ENCODE measurements around the gene CCT3. TPM values are rescaled to one million over a fixed set of nuclear protein-coding genes. Genes with fewer than 3 reads are reported as not detected.

The CCT3 gene
- total RNA-seq: 100 to 1,000 TPM; 694 to 815 (median 725) TPM

GRCh38 chr1:156338180-156338976, at the start of gene CCT3, which contains the start of gene TSACC:
Gene CCT3 (minus strand): TSS chr1:156338292. CDS start chr1:156338184, 108 bp downstream.
Gene TSACC (plus strand): TSS chr1:156338526. CDS start chr1:156339758, 1,232 bp downstream.
- H3K9me3 Mint-ChIP-seq: no peaks in the 10 kb centered on the region
- no peaks in the 10 kb centered on the region for H3K27me3 Mint-ChIP-seq (ENCODE audit: low read depth)
- H3K4me3 Mint-ChIP-seq: peak within 1 kb of the TSS; percentile 100
- ATAC-seq (peak; percentile 97), DNase-seq (peak; percentile 99)
- H3K4me1 Mint-ChIP-seq (ENCODE audit: low read depth): peaks cover 30% of the 10 kb centered on the region
- peaks cover 33% of the 10 kb centered on the region for H3K36me3 Mint-ChIP-seq (ENCODE audit: insufficient read depth)

DNA sequence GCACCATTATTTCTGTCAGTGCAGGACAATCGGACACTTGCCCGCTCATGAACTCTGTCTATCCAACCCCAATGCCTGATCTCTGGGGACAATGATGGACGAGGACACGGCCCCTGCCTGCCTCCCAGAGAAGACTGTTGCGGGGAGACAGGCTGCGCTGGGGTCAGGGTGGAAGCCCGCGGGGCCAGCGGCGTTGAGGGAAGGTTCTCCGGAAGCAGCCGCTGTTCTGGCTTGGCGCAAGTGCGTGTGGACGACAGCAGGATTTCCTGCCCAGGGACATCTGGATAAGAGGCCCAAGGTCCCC, 49.7 kb upstream of the CCT3 start:
- H3K36me3 Mint-ChIP-seq (ENCODE audit: insufficient read depth): no peaks in the 10 kb centered on the region
- H3K27me3 Mint-ChIP-seq (ENCODE audit: low read depth): peaks cover 42% of the 10 kb centered on the region
- ATAC-seq (no peak), DNase-seq (no peak)
- no peaks in the 10 kb centered on the region for H3K9me3 Mint-ChIP-seq
- H3K4me3 Mint-ChIP-seq: no peak overlapping the region
- H3K4me1 Mint-ChIP-seq (ENCODE audit: low read depth): peaks cover 6% of the 10 kb centered on the region

DNA sequence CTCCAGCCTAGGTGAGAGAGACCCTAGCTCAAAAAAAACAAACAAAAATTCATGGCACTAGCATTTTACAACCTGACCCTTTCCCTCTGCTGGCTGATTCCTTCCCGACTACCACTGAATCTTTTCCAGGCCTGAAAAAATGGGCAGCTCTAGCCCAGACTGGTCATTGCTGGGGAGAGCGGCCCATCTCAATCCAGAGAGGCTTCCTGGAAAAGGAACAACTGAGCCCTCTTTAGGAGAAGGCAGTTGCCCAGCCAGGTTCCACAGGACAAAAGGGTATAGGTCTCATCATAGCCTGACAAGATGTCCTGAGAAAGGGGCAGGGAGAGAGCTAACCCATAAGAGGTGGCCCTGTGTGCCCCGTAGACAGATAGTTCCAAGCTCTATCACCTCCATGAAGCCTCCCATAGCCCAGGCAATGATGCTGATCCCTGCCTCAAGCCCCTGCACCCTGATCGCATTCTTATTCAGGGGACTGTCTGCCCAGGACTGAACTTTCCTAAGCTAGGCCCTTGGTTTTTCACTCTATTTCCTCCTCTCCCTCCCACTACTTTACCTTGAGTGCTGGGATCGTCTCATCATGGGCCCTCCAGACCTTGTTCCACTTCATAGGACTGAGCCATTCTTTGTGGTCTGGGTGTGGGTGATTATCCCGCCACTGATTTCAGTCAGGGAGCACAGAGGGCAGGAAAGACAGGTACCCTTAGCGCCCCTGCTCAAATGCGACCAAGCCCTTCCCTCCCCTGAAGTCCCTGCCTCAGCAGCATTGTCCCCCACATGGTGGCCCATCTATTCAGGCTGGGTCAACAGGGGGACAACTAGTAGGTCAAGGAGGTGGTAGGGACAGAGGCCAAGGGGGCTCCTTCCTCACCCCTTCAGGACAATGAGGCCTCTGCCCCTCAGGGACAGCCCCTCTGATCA, 49.1 kb upstream of the CCT3 start:
- no peak for DNase-seq
- no peak for ATAC-seq
- Mint-ChIP-seq H3K9me3 (no peaks in the 10 kb centered on the region), H3K36me3 (ENCODE audit: insufficient read depth) (no peaks in the 10 kb centered on the region), H3K4me1 (ENCODE audit: low read depth) (peaks cover 6% of the 10 kb centered on the region), H3K27me3 (ENCODE audit: low read depth) (peaks cover 42% of the 10 kb centered on the region), H3K4me3 (no peak overlapping the region)

GRCh38 chr1:156386134-156386901, 48.2 kb upstream of the CCT3 start:
- DNase-seq (no peak), ATAC-seq (no peak)
- H3K9me3 Mint-ChIP-seq: no peaks in the 10 kb centered on the region
- H3K4me1 Mint-ChIP-seq (ENCODE audit: low read depth): peaks cover 6% of the 10 kb centered on the region
- H3K27me3 Mint-ChIP-seq (ENCODE audit: low read depth): peaks cover 38% of the 10 kb centered on the region
- H3K36me3 Mint-ChIP-seq (ENCODE audit: insufficient read depth): no peaks in the 10 kb centered on the region
- no peak overlapping the region for H3K4me3 Mint-ChIP-seq

DNA sequence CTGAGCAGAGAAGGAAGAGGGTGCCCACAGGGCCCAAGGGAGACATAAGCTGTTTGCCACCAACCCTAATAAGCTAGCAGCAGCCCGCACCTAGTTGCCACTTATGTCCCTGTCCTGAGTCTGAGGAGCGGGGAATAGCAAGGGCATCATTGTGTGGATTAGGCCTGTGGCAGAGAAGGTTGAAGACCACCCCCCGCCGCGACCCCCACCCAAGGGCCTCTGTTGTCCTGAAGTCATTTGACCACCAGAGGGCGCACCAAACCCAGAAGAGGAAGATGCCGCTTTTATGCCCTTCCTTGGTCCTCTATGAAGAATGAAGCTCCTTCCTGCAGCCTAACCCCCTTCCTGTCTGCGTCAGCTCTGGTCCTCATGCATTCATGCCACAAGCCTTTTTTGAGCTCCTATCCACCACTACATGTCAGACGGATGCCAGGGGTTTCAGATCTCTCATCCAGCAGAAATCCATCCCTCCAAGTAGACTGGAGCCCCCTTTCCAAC, 47.5 kb upstream of the CCT3 start:
- H3K36me3 Mint-ChIP-seq (ENCODE audit: insufficient read depth): no peaks in the 10 kb centered on the region
- H3K4me1 Mint-ChIP-seq (ENCODE audit: low read depth): peaks cover 6% of the 10 kb centered on the region
- H3K4me3 Mint-ChIP-seq: no peak overlapping the region
- peaks cover 39% of the 10 kb centered on the region for H3K27me3 Mint-ChIP-seq (ENCODE audit: low read depth)
- H3K9me3 Mint-ChIP-seq: no peaks in the 10 kb centered on the region
- DNase-seq (peak; percentile 71), ATAC-seq (peak; percentile 61 to 80)

DNA sequence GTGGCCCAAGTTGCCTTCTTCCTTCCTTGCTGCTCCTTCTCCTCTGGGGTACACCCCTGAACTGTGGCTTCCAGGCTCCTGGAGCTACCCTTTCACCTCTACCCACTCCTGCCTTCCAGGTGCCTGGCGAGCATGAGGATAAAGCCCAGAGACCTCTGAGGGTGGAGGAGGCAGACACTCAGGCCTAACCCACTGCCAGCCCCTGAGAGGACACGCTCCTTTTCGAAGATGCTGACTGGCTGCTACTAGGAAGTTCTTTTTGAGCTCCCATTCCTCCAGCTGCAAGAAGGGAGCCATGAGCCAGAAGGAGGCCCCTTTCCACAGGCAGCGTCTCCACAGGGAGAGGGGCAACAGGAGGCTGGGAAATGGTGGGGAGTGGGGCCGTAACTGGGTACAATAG, 46.6 kb upstream of the CCT3 start:
- Mint-ChIP-seq H3K9me3 (no peaks in the 10 kb centered on the region), H3K4me3 (no peak overlapping the region), H3K36me3 (ENCODE audit: insufficient read depth) (no peaks in the 10 kb centered on the region), H3K27me3 (ENCODE audit: low read depth) (peaks cover 30% of the 10 kb centered on the region), H3K4me1 (ENCODE audit: low read depth) (peaks cover 6% of the 10 kb centered on the region)
- no peak for DNase-seq
- ATAC-seq: no peak

DNA sequence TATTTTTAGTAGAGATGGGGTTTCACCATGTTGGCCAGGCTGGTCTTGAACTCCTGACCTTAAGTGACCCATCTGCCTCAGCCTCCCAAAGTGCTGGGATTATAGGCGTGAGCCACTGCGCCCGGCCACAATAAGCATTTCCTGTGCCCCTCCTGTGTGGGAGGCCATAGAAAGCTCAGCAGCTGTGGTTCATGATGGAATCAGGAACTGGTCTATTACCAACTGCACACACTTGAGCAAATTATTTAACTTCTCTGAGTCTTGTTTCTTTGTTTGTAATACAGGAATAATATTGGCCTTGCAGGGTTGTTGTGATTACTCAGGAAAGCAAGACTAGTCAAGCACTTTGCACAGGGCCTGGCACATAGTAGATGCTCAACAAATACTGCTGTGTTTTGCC, 45.9 kb upstream of the CCT3 start:
- no peaks in the 10 kb centered on the region for H3K36me3 Mint-ChIP-seq (ENCODE audit: insufficient read depth)
- no peaks in the 10 kb centered on the region for H3K9me3 Mint-ChIP-seq
- ATAC-seq (no peak), DNase-seq (no peak)
- H3K27me3 Mint-ChIP-seq (ENCODE audit: low read depth): peaks cover 24% of the 10 kb centered on the region
- no peak overlapping the region for H3K4me3 Mint-ChIP-seq
- H3K4me1 Mint-ChIP-seq (ENCODE audit: low read depth): peaks cover 6% of the 10 kb centered on the region

GRCh38 chr1:156383023-156383422, 44.9 kb upstream of the CCT3 start:
- H3K9me3 Mint-ChIP-seq: no peaks in the 10 kb centered on the region
- H3K4me3 Mint-ChIP-seq: no peak overlapping the region
- ATAC-seq: peak; percentile 88 to 92
- H3K36me3 Mint-ChIP-seq (ENCODE audit: insufficient read depth): no peaks in the 10 kb centered on the region
- peaks cover 6% of the 10 kb centered on the region for H3K4me1 Mint-ChIP-seq (ENCODE audit: low read depth)
- H3K27me3 Mint-ChIP-seq (ENCODE audit: low read depth): peaks cover 17% of the 10 kb centered on the region
- DNase-seq: peak; percentile 54

- Mint-ChIP-seq H3K4me3 (no peak overlapping the region), H3K27me3 (ENCODE audit: low read depth) (peaks cover 12% of the 10 kb centered on the region), H3K4me1 (ENCODE audit: low read depth) (peaks cover 6% of the 10 kb centered on the region), H3K9me3 (no peaks in the 10 kb centered on the region), H3K36me3 (ENCODE audit: insufficient read depth) (no peaks in the 10 kb centered on the region)
- DNase-seq (no peak), ATAC-seq (no peak)
Measured at GRCh38 chr1:156382561-156382960, 44.5 kb upstream of the CCT3 start.

- no peak for ATAC-seq
- Mint-ChIP-seq H3K4me1 (ENCODE audit: low read depth) (no peaks in the 10 kb centered on the region), H3K9me3 (no peaks in the 10 kb centered on the region), H3K27me3 (ENCODE audit: low read depth) (peaks cover 5% of the 10 kb centered on the region), H3K36me3 (ENCODE audit: insufficient read depth) (no peaks in the 10 kb centered on the region), H3K4me3 (no peak overlapping the region)
- no peak for DNase-seq
Measured at GRCh38 chr1:156379420-156380165, 41.5 kb upstream of the CCT3 start.

- Mint-ChIP-seq H3K4me3 (no peak overlapping the region), H3K4me1 (ENCODE audit: low read depth) (no peaks in the 10 kb centered on the region), H3K27me3 (ENCODE audit: low read depth) (peaks cover 9% of the 10 kb centered on the region), H3K36me3 (ENCODE audit: insufficient read depth) (no peaks in the 10 kb centered on the region), H3K9me3 (no peaks in the 10 kb centered on the region)
- ATAC-seq (no peak), DNase-seq (no peak)
Measured at GRCh38 chr1:156378557-156378956, 40.5 kb upstream of the CCT3 start.

DNA sequence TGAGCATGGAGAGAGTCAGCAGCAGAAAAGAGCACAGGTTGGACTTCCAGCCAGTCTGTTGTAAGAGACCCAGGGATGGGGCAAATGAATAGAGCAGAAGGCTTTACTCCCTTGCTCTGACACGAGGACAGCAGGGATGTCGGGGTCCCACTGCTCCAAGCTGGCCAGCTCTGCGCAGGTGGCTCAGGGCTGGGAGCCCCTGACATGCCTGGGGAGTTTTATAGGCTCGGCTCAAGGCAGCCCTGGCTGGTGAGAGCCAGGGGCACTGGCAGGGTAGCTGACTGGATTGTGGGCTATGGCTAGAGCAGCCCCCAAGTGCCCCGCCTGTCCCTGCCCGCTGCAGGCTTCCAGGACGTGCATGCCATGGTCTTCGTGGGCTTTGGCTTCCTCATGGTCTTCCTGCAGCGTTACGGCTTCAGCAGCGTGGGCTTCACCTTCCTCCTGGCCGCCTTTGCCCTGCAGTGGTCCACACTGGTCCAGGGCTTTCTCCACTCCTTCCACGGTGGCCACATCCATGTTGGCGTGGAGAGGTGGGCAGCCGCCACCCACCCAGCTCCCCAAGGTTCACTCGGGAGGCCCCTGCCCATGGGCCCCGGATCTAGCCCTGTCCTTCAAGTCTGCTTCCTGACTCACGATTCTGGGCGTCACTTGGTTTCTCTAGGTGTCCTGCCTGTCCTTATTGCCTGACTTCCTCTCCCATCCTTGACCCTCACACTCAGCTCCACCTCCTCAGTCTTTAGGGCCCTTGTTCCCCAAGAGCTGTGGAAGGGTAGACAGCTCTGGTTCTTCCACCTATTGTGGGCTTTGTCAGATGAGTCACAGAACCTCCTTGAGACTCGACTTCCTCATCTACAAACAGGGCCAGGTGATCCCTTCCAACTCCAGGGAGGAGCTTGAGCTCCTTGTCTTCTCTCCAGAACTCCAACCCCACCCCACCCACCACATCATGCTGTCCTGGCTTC, 39.1 kb upstream of the CCT3 start:
- Mint-ChIP-seq H3K4me3 (no peak overlapping the region), H3K27me3 (ENCODE audit: low read depth) (peaks cover 17% of the 10 kb centered on the region), H3K4me1 (ENCODE audit: low read depth) (no peaks in the 10 kb centered on the region), H3K9me3 (no peaks in the 10 kb centered on the region), H3K36me3 (ENCODE audit: insufficient read depth) (no peaks in the 10 kb centered on the region)
- DNase-seq (no peak), ATAC-seq (no peak)

DNA sequence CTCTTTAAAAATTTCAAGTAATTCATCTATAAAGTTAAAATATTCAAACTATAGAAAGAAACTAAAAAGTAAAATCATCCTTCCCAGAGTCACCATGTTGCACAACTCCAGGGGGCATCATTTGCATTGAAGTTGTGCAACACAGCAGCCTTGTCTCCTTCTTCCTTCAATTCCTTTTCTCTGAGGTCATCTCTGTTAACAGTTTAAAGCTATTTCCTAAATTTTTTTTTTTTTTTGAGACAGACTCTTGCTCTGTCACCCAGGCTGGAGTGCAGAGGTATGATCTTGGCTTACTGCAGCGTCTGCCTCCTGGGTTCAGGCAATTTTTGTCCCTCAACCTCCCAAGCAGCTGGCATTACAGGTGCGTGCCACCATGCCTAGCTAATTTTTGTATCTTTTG, 38.1 kb upstream of the CCT3 start:
- ATAC-seq (no peak), DNase-seq (no peak)
- H3K9me3 Mint-ChIP-seq: no peaks in the 10 kb centered on the region
- H3K4me1 Mint-ChIP-seq (ENCODE audit: low read depth): no peaks in the 10 kb centered on the region
- H3K4me3 Mint-ChIP-seq: no peak overlapping the region
- peaks cover 24% of the 10 kb centered on the region for H3K27me3 Mint-ChIP-seq (ENCODE audit: low read depth)
- H3K36me3 Mint-ChIP-seq (ENCODE audit: insufficient read depth): no peaks in the 10 kb centered on the region

All from activated T-cell treated with anti-CD3 and anti-CD28 coated beads, Interleukin-2, amount 50 U/mL, for 4 hours (primary cell).